KBM-7 (cell line): ENCODE results near the gene MAP1LC3B2.

Experiments
- DNase-seq: peaks from one replicate; pipeline ENCODE4 v3.0.0-alpha.2; 2015
- in situ Hi-C: fragments of 300-500 bp; cut with MboI; formaldehyde crosslinking; loops from 2 replicates; pipeline ENCODE4 v1.14.3; 2020; ENCODE audit warnings: low sequenced_read_pairs, low pct_unique_long_range_greater_than_20kb, mixed read lengths

MAP1LC3B2 gene

DNA sequence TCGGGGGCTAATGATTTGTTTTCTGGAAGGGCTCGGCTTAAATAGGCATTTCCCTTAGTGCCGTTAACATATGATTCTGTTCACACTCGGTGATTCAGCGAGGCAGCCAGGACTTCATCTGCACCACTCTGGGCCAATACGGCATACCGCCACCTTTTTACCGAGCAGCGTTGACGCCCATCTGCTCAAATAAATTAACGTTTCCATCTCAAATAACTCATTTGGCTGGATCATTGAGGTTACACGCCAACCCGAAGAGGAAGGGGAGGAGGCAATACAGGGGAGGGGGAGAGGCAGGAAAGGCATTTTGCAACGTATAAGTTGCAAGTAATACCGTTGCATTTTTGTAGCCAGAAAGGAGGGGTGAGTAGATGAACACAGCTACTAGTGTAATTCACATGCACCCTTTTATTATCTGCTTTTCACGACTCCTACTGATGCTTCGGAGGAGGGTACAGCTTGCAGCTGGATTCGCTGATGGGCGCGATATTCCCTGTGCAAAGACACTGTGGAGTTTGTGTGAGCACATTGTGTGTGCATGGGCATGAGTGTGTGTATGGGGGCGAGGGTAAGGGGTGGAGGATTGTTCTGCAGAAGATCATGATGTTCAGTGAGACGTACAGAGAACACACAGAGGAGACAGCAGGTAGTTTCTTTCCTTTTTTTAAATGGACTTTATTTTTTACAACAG, 45.9 kb downstream of the MAP1LC3B2 start:
- no peak for DNase-seq
- in situ Hi-C loops: no loop called here

DNA sequence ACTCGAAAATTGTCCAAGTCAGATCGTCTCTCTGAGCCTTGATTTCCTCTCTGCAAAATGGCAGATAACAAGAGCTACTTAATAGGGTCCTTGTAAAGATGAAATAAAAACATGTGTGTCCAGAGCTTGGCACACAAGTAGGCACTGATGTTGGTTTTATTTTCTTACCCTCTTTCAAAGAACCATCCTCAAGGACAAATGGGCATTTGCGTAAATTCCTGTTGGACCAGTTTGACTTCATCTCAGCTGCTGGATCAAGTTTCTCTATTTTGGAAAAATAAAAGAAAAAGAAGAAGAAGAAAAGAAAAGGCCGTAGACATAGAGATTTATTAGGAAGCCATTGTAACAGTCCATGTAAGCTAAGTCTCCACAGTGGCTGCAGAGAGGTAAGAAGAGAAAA, 47.2 kb downstream of the MAP1LC3B2 start:
- no peak for DNase-seq
- in situ Hi-C loops: no loop called here

DNA sequence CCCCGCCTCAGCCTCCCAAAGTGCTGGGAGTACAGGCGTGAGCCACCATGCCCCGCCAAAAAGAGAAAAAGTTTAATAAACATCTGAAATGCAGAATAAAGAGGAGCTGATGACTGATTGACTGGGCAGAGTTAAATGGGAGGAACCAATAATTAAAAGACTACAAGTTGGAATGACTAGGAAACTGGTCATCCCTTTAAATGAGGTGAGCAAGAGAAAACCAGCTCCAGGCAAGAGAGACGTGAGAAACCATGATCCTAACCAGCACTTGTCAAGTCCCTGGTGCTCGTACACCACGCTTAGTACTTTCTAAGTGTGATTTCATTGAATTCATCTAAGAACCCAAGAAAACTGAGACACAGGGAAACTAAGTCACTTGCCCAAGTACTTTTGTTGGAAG, 47.9 kb downstream of the MAP1LC3B2 start:
- in situ Hi-C loops: no loop called here
- no peak for DNase-seq

DNA sequence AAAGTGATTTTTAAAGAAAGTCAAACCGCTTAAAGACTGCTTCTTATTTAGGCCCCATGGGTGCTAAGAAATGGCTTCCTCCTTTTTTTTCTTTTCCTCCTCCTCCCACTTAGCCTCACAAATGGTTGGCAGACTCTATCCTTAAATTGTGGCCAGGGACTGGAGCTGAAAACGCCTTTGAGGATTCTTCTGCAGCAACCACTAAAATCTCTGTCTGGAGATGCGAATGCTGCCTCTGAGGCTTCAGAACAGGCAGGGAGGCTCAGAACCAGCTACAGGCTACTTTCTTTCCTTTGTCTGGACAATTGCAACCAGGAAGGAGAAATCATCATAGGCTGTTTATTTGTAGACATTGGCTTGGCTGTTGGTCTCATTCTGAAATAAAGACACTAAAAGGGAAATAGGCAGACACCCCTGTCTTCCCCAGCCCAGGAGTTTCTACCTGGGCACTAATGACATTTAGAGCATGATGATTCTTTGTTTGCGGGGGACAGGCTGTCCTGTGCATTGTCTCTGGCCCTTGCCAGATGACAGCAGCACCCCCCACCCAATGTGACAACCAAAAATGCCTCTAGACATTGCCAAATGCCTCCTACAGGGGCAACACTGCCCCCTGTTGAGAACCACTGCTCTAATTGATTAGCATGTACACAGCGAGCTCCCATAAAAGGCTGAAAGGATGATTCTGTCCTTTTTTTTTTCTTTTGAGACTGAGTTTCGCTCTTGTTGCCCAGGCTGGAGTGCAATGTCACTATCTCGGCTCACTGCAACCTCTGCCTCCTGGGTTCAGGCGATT, 50.3 kb downstream of the MAP1LC3B2 start:
- peak; percentile 68 for DNase-seq
- in situ Hi-C loops: no loop called here

DNA sequence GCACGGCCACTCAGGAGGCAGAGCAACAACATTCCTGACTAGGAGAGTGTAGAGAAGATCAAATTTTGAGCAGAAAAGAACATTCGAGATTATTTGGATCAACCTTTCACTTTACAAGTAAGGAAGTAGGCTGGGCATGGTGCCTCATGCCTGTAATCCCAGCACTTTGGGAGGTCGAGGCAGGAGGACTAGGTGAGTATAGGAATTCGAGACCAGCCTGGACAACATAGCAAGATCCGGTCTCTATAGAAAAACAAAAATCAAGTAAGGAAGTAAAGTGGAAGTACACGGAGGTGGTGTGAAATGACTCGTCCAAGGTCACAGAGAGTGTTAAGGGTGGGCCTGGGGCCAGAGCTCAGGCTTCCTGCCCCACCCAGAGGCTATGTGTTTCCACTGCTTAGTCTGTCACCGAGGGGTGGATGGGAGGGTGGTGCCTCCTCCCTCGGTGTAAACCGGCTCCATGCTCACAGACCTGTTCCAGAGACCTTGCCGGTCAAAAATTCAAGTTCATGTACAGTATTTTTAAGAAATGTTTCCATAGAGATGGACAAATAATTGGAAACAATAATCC, 51.9 kb downstream of the MAP1LC3B2 start:
- in situ Hi-C loops: no loop called here

DNA sequence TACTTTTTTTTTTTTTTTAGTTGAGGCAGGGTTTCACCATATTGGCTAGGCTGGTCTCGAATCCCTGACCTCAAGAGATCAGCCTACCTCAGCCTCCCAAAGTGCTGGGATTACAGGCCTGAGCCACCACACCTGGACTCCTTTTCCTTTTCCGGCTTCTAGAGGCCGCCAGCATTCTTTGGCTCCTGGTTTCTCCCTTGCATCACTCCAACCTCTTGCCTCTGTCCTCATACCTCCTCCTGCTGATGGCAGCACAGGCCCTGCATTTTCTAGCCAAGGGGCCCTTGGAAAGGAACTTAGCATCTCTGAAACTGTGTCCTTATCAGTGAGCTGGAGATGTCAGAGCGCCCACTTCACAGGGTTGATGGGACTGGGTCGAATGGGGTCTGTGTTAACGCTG, 53.3 kb downstream of the MAP1LC3B2 start:
- no peak for DNase-seq
- in situ Hi-C loops: no loop called here

More for the DNA sequence above, 51.9 kb downstream of the MAP1LC3B2 start:
- DNase-seq: no peak

DNA sequence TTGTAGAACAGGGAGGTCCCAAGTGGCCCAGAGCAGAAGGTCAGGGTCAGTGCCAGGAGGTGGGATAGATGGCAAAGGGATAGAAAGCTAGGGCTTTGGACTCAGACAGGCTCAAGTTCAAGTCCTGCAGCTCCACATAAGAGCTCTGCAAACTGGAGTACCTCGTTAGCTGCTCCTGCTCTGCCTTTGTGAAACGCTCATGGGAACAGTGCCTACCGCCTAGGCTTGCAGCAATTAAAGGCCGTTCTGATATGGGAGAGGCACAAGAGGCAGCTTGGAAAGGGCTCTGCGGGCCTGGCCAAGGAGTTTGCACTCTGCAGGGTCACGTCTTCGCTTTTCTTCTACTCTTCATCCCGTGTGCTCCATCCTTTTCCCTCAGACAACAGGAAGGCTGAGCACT, 54.1 kb downstream of the MAP1LC3B2 start:
- DNase-seq: no peak
- in situ Hi-C loops: no loop called here

DNA sequence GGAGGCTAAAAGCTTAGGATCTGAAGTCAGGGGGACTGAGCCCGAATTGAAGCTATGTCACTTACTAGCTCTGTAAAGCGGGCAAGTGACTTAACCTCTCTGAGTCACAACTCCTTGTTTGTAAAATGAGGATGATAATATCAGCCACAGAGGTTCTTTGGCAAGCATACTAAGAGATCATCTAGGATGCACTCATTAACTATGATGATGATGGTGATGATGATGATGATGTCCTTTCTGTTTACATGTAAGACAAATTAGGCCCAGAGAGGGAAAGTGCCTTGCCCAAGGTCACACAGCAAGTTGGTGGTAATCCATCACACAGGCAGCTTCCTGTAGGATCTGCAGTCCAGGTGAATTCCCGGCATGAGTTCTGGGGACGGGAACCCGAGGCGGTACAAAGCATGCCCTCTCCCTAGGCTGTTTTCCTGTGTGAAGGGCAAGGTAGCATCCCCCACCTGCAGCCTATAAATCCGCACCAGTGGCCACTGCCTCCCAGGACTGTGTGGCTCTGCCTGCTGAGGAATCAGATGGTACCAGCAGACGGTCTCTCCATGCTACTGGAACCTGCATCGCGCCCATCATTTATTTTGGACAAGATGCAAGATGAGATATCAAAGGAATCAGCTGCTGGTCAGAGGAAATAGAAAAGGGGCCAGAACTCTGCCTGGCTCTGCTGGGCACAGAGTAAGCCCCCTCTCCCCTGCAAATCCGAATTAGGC, 55.2 kb downstream of the MAP1LC3B2 start:
- no peak for DNase-seq
- in situ Hi-C loops: no loop called here

DNA sequence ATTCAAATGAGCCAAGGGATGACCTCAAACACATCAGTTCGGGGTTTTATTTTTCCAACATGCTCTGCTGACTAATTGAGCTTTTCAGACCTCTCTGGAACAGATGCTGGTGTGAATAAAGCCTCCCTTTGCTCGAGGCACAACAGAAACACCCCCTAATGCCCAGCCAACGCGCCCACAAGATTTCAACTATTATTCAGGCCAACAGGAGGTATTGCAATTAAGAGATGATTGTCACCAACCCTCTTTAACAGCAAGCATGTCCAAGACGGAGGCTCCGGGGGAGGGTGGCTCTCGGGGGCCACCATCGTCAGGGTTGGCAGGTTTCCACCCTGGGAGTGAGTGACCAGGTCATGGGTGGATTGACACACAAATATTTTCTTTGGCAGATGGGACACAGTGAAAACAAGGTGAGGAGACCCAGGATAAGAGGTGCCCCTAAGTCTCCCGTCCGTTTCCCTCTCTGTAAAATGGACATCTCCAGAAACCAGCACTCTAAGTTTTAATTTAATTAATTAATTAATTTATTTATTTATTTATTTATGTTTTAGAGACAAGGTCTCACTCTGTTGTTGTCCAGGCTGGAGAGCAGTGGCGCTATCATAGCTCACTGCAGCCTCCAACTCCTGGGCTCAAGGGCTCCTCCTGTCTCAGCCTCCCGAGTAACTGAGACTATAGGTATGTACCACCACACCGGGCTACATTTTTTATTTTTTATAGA, 56.1 kb downstream of the MAP1LC3B2 start:
- in situ Hi-C loops: no loop called here

DNA sequence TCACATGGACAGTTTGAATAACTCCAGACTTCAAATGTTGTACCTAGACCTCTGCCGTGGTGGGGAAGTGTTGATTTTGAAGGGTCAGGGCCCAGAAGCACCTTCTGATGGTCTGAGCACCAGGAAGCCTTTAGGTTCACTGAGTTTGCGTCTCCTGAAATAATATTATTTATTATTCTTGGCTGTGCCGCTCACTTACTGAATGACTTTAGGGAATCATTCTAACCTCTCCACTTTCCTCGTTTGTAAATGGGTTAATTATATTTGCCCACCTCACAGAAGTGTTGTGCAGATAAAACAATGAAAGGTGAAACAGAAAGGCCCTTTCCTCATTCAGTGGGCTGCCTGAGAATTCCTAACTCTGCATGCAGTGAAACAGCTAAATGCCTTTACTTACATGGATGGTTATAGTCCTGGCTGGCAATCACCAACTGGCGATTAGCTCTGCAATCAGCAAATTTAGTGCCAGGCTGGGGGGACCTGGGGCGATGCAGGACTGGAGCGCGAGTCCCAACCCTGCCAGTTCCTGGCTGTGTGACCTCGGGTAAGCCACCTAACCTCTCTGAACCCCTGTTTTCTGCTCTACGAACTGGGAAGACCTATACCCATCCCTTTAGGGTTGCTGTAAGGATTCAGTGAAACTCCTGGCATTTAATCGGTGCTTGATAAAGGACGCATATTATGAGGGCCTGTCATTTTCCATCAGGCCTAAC, 57.5 kb downstream of the MAP1LC3B2 start:
- in situ Hi-C loops: no loop called here
- no peak for DNase-seq

More for the DNA sequence above, 56.1 kb downstream of the MAP1LC3B2 start:
- no peak for DNase-seq

DNA sequence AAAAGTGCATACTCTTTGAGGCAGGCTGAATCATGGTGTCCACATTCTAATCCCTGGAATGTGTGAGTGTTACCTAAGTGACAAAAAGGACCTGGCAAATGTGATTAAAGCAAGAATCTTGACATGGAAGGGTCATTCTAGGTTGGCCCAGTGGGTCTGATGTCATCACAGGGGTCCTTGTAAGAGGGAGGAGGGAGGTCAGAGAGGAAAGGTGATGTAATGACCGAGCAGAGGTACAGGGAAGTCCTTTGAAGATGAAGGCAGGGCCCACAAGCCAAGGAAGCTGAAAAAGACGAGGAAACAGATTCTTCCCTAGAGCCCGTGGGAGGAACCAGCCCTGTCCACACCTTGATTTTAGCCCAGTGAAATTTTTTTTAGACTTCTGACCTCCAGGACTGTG, 60.1 kb downstream of the MAP1LC3B2 start:
- DNase-seq: no peak
- in situ Hi-C loops: no loop called here

DNA sequence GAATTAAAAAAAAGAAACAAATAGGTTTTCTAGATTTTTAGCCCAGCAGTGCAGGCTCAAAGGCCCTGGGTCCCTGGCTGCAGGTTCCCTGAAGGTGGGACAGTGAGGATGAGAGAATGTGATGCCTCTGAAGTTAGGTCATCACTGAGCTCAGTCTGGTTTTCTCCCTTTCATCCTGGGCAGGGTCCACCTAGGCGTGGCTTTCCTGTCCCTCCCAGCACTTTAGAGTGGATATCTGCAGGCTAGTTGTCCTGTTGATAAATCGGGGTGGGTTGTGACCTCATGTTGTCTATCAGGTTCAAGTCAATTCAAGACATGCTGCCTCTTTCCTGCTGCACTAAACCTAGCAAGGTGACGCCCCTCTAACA, 60.9 kb downstream of the MAP1LC3B2 start:
- no peak for DNase-seq
- in situ Hi-C loops: no loop called here

DNA sequence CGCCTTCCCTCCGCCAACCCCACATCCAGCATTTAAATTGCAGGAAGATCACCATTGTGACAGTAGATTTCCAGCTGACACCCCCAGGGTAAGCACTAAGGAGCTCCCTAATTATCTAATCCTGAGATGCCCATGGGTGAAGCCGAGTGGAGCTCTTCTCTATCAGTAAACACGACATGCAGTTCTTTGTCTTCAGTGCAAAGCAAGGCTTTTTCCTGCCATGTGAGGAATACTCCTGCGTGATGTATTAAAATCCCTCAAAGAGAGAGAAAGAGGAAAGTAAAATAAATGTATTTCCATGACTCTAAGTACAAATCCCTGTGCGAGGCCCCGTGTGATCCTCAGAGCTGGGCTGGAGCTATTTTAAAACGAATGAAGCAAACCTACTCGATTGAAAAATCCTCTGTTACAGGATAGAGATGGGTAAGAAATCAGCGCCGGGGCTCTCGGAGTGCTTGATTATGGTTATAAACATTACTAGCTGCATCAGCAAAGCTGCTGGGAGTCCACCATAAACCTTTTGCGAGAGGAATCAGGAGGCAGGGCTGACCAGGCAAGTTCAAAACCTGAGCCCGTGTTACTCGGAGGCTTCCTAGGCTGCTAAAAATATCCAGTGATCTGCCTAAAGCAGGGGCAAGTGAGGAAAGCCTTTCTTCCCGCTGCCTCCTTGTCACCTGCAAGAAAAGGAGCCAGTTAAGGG, 61.5 kb downstream of the MAP1LC3B2 start:
- in situ Hi-C loops: no loop called here
- DNase-seq: no peak

DNA sequence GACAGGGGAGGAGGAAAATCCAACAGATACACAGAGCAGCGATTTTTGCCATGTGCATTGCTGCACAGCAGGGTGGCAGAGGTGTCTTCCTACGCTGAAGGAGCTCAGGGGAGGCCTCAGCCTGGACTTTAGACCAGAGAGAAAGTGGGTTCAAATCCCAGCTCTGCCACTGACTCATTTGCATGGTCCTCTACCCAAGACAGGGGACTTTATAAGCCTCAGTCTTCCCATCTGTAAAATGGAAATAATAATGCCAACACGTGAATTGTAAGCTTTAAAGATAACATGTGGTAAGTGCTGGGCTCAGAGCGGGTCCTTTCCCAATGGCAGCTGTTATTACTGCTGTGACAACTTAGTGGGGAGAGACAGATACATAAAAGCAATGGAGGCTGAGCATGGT, 62.0 kb downstream of the MAP1LC3B2 start:
- DNase-seq: no peak
- in situ Hi-C loops: no loop called here

DNA sequence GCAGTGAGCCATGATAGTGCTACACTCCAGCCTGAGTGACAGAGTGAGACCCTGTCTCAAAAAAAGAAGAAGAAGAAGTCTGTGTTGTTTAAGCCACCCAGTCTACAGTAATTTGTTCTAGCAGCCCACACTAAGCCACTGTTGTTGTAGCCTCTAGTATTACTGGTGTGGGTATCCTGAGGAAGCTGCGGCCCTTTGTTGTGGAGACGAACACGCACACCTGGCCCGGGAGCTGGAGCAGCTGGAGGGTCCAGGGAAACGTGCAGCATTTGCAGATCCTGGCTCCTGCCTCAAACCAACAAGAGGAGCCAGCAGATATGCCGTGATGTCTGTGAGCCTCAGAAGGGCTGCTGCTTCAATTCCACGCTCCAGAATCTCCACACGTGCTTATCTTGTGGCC, 65.3 kb downstream of the MAP1LC3B2 start:
- DNase-seq: no peak
- in situ Hi-C loops: no loop called here

DNA sequence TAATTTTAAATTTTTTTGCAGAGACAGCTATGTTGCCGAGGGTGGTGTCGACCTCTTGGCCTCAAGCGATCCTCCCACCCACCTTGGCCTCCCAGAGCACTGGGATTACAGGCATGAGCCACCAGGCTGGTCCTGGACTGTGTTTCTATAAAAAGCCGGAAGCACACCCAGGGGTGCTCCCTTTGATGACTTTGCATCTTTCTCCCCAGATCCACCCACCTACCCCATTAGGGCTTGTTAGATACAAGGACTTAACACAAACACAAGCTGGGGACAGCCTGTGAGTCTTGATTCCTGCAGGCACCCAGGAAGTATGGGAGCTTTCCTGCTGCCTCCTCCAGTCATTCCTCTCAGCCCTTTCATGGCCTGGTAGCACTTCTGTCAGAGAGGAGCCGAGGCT, 67.0 kb downstream of the MAP1LC3B2 start:
- no peak for DNase-seq
- in situ Hi-C loops: no loop called here
